IMR-90 (cell line): ENCODE data around the gene RABGAP1.

ENCODE experiments used
- BHLHE40 ChIP-seq: fragments of 150-350 bp; IDR thresholded peaks from 2 replicates; pipeline ENCODE4 v1.6.1; 2016; ENCODE audit warnings: mild to moderate bottlenecking, low read depth, low read length
- CEBPB ChIP-seq: IDR thresholded peaks from 2 replicates; pipeline ENCODE4 v1.6.1; 2012; ENCODE audit warnings: low read depth, low read length, improper control_type of control experiment
- CHD1 ChIP-seq: IDR thresholded peaks from 2 replicates; pipeline ENCODE4 v1.6.1; 2012; ENCODE audit warnings: low read depth, low read length, improper control_type of control experiment
- FOS ChIP-seq: fragments of 150-350 bp; IDR thresholded peaks from 2 replicates; pipeline ENCODE4 v1.6.1; 2016; ENCODE audit warnings: low read depth, low read length
- MAFK ChIP-seq: IDR thresholded peaks from 2 replicates; pipeline ENCODE4 v1.6.1; 2012; ENCODE audit warnings: low read depth, low read length, improper control_type of control experiment
- MAZ ChIP-seq: IDR thresholded peaks from 2 replicates; pipeline ENCODE4 v1.6.1; 2012; ENCODE audit warnings: low read depth, mild to moderate bottlenecking, low read length, improper control_type of control experiment, moderate library complexity, borderline replicate concordance
- POLR2A ChIP-seq: IDR thresholded peaks from 2 replicates; pipeline ENCODE4 v1.6.1; 2012; ENCODE audit warnings: mild to moderate bottlenecking, low read depth, low read length
- RAD21 ChIP-seq: IDR thresholded peaks from 2 replicates; pipeline ENCODE4 v1.6.1; 2012; ENCODE audit warnings: low read length, improper control_type of control experiment
- RFX5 ChIP-seq: IDR thresholded peaks from 2 replicates; pipeline ENCODE4 v1.8.0; 2012; ENCODE audit warnings: low read depth, mild to moderate bottlenecking, low read length, moderate library complexity
- TF ChIP-seq, protein P1 (sequence below): fragments of 150-350 bp; IDR thresholded peaks from 2 replicates; pipeline ENCODE4 v1.6.1; 2016; ENCODE audit warnings: low read depth, mild to moderate bottlenecking, low read length, moderate library complexity, borderline replicate concordance
- TF ChIP-seq, protein P2 (sequence below): conservative IDR thresholded peaks from 2 replicates; pipeline ENCODE4 v1.5.1; 2012; ENCODE audit warnings: mild to moderate bottlenecking, low read depth, low read length, improper control_type of control experiment
- TF ChIP-seq, protein P3 (sequence below): fragments of 150-350 bp; IDR thresholded peaks from 2 replicates; pipeline ENCODE4 v1.6.1; 2017; ENCODE audit warnings: mild to moderate bottlenecking, antibody characterized with exemption, low read length, low read depth

DNA sequence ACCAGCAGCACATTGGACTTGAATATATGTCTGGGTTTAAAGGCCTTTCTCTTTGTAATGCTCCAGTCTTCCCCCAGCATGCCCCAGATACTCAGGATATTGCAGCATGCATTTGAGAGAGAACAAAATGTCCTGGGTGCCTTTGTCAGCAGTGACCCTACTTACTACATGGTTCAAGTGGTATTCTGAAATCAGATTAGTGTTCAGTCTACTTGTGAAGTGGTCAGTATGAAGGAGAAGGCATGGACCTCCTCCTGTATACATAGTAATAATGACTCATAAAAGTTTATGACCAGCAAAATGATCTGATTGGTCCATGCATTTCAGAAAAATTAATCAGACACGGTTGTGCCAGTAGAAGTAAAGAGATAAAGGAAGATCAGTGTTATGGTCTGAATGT is 118.0 kb downstream of the RABGAP1 start:
- TF ChIP-seq, protein P1, sequence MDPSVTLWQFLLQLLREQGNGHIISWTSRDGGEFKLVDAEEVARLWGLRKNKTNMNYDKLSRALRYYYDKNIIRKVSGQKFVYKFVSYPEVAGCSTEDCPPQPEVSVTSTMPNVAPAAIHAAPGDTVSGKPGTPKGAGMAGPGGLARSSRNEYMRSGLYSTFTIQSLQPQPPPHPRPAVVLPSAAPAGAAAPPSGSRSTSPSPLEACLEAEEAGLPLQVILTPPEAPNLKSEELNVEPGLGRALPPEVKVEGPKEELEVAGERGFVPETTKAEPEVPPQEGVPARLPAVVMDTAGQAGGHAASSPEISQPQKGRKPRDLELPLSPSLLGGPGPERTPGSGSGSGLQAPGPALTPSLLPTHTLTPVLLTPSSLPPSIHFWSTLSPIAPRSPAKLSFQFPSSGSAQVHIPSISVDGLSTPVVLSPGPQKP, result no peak
- TF ChIP-seq POLR2A (no peak), CEBPB (no peak), FOS (no peak), MAZ (no peak), MAFK (no peak), RFX5 (no peak), BHLHE40 (no peak), CHD1 (no peak), RAD21 (no peak)
- TF ChIP-seq, protein P2, sequence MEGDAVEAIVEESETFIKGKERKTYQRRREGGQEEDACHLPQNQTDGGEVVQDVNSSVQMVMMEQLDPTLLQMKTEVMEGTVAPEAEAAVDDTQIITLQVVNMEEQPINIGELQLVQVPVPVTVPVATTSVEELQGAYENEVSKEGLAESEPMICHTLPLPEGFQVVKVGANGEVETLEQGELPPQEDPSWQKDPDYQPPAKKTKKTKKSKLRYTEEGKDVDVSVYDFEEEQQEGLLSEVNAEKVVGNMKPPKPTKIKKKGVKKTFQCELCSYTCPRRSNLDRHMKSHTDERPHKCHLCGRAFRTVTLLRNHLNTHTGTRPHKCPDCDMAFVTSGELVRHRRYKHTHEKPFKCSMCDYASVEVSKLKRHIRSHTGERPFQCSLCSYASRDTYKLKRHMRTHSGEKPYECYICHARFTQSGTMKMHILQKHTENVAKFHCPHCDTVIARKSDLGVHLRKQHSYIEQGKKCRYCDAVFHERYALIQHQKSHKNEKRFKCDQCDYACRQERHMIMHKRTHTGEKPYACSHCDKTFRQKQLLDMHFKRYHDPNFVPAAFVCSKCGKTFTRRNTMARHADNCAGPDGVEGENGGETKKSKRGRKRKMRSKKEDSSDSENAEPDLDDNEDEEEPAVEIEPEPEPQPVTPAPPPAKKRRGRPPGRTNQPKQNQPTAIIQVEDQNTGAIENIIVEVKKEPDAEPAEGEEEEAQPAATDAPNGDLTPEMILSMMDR, result no peak
- TF ChIP-seq, protein P3, sequence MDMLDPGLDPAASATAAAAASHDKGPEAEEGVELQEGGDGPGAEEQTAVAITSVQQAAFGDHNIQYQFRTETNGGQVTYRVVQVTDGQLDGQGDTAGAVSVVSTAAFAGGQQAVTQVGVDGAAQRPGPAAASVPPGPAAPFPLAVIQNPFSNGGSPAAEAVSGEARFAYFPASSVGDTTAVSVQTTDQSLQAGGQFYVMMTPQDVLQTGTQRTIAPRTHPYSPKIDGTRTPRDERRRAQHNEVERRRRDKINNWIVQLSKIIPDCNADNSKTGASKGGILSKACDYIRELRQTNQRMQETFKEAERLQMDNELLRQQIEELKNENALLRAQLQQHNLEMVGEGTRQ, result no peak
